HepG2 (cell line): ENCODE measurements around the gene ALDH4A1. TPM values are rescaled to one million over a fixed set of nuclear protein-coding genes. Genes with fewer than 3 reads are reported as not detected.

Experiments used
- KLF11 ChIP-seq: IDR thresholded peaks from 2 replicates; pipeline ENCODE4 v1.6.1; 2016; ENCODE audit warnings: missing compliant biosample characterization
- LRRFIP1 ChIP-seq: sonication (generic); formaldehyde crosslinking; conservative IDR thresholded peaks from 2 replicates; pipeline ENCODE4 v1.4.0; 2020; ENCODE audit warnings: missing genetic modification reagents
- NCOA2 ChIP-seq: sonication (generic); formaldehyde crosslinking; IDR thresholded peaks from 2 replicates; pipeline ENCODE4 v1.8.0; 2022; ENCODE audit warnings: inconsistent platforms
- PAWR ChIP-seq: sonication (generic); formaldehyde crosslinking; IDR thresholded peaks from 2 replicates; pipeline ENCODE4 v1.4.0; 2020; ENCODE audit warnings: missing genetic modification reagents, mild to moderate bottlenecking, borderline replicate concordance
- PPARG ChIP-seq: conservative IDR thresholded peaks from 2 replicates; pipeline ENCODE4 v1.6.1; 2016; ENCODE audit warnings: missing biosample characterization, missing genetic modification reagents
- SNAI1 ChIP-seq: sonication (generic); formaldehyde crosslinking; IDR thresholded peaks from 2 replicates; pipeline ENCODE4 v1.5.0; 2020; ENCODE audit warnings: mild to moderate bottlenecking, missing genetic modification reagents, borderline replicate concordance
- TBL1XR1 ChIP-seq: fragments of 150-350 bp; IDR thresholded peaks from 2 replicates; pipeline ENCODE4 v1.6.1; 2014; ENCODE audit warnings: borderline replicate concordance, low read length; ENCODE audit not compliant: partially characterized antibody
- YY1 ChIP-seq: IDR thresholded peaks from 2 replicates; pipeline ENCODE4 v1.6.1; 2011; ENCODE audit warnings: low read length, low read depth, moderate library complexity, mild to moderate bottlenecking; ENCODE audit not compliant: insufficient read depth, insufficient replicate concordance
- ZBTB1 ChIP-seq: sonication (generic); formaldehyde crosslinking; IDR thresholded peaks from 2 replicates; pipeline ENCODE4 v1.4.0; 2020; ENCODE audit warnings: missing genetic modification reagents, borderline replicate concordance
- ZBTB2 ChIP-seq: sonication (generic); formaldehyde crosslinking; IDR thresholded peaks from 2 replicates; pipeline ENCODE4 v1.8.0; 2022; ENCODE audit warnings: low read depth, missing genetic modification reagents
- ZBTB33 ChIP-seq: sonication (generic); formaldehyde crosslinking; IDR thresholded peaks from 2 replicates; pipeline ENCODE4 v1.4.0; 2020; ENCODE audit warnings: missing genetic modification reagents
- ZNF34 ChIP-seq: sonication (generic); formaldehyde crosslinking; IDR thresholded peaks from 2 replicates; pipeline ENCODE4 v1.4.0; 2020; ENCODE audit warnings: mild to moderate bottlenecking, missing genetic modification reagents, borderline replicate concordance
- ZNF557 ChIP-seq: sonication (generic); formaldehyde crosslinking; IDR thresholded peaks from 2 replicates; pipeline ENCODE4 v1.4.0; 2020; ENCODE audit warnings: missing genetic modification reagents
- ZNF672 ChIP-seq: sonication (generic); formaldehyde crosslinking; IDR thresholded peaks from 2 replicates; pipeline ENCODE4 v1.8.1; 2022; ENCODE audit warnings: missing genetic modification reagents
- ZNF687 ChIP-seq: sonication (generic); formaldehyde crosslinking; IDR thresholded peaks from 2 replicates; pipeline ENCODE4 v1.5.1; 2020; ENCODE audit warnings: mild to moderate bottlenecking, missing genetic modification reagents, moderate library complexity
- ZNF746 ChIP-seq: sonication (generic); formaldehyde crosslinking; IDR thresholded peaks from 2 replicates; pipeline ENCODE4 v1.8.0; 2022; ENCODE audit warnings: mild to moderate bottlenecking, missing genetic modification reagents
- ZNF790 ChIP-seq: sonication (generic); formaldehyde crosslinking; IDR thresholded peaks from 2 replicates; pipeline ENCODE4 v1.8.0; 2022; ENCODE audit warnings: missing genetic modification reagents, mild to moderate bottlenecking, borderline replicate concordance
- polyA plus RNA-seq, 8 experiments: library from polyadenylated mRNA; depleted of rRNA in 3 of 8; stranded (reverse) in 7 of 8; unstranded in 1 of 8; fragments of >200 nt; fragmentation: Illumina TruSeq in 4 of 8; extraction: Trizol in 4 of 8; gene quantifications; 2 replicates each; pipeline versions ENCODE4 v1.2.1 to v1.2.3, GENCODE V29; 2011 to 2016; ENCODE audit warnings: low read depth in 4 of 8, missing spikeins in 1 of 8, mixed read lengths in 1 of 8; ENCODE audit not compliant: insufficient read depth in 1 of 8
- total RNA-seq, 5 experiments: library from RNA; depleted of rRNA; stranded (reverse); fragments of >200 nt; fragmentation: Illumina TruSeq; extraction: Trizol; gene quantifications; 2 replicates each; pipeline ENCODE4 v1.2.3, GENCODE V29; 2016; ENCODE audit warnings: low read depth in 1 of 5

The ALDH4A1 gene
- total and polyA plus RNA-seq, 2 of the 13 experiments (the other 11 are each of a cell fraction or from before 2014, with no cell fraction given) = 76.4 to 240 TPM

GRCh38 chr1:18936814-18937481, 34.6 kb upstream of the ALDH4A1 start (continued):
- 0 out of 2 replicates have a peak, but pooled peaks have one; percentile 31 for TF ChIP-seq ZBTB2
- TF ChIP-seq PAWR (CRISPR knock-in tag) = no peak
- peak; percentile 68 for TF ChIP-seq NCOA2
- peak; percentile 67; the same call in 1 of the 2 replicates for TF ChIP-seq SNAI1 (CRISPR knock-in tag)
- TF ChIP-seq KLF11 (CRISPR knock-in tag) = 0 out of 2 replicates have a peak, but pooled peaks have one; percentile 46
- no peak for TF ChIP-seq LRRFIP1 (CRISPR knock-in tag)
- no peak for TF ChIP-seq ZNF34
- peak; percentile 81; the same call in 1 of the 2 replicates for TF ChIP-seq ZNF672 (CRISPR knock-in tag)
- peak; percentile 24; the same call in 1 of the 2 replicates for TF ChIP-seq ZBTB33 (CRISPR knock-in tag)
- peak; percentile 95; the same call in 1 of the 2 replicates for TF ChIP-seq ZNF557 (CRISPR knock-in tag)
- no peak for TF ChIP-seq YY1
- no peak for TF ChIP-seq ZBTB1 (CRISPR knock-in tag)
- TF ChIP-seq ZNF687 (CRISPR knock-in tag) = peak; percentile 98
- TF ChIP-seq ZNF790 (CRISPR knock-in tag) = no peak
- TF ChIP-seq ZNF746 (CRISPR knock-in tag) = peak; percentile 68; the same call in 1 of the 2 replicates
- TF ChIP-seq PPARG = peak; percentile 73
- no peak for TF ChIP-seq TBL1XR1
